IPS DF 6.9 (cell line): ENCODE data around the gene MYH7B.

Experiments used
- DNase-seq: peaks from one replicate; pipeline ENCODE4 v3.0.0-alpha.2; 2013; ENCODE audit warnings: low read depth, low spot score
- H3K27ac ChIP-seq: one replicate; pipeline ENCODE4 v1.5.1; 2013; ENCODE audit warnings: low read length, control low read depth
- H3K27me3 ChIP-seq: 2 replicates; pipeline ENCODE4 v1.6.1; 2013; ENCODE audit warnings: mild to moderate bottlenecking, low read length; ENCODE audit not compliant: control insufficient read depth, insufficient read depth
- H3K36me3 ChIP-seq: 2 replicates; pipeline ENCODE4 v1.6.1; 2013; ENCODE audit warnings: low read length; ENCODE audit not compliant: control insufficient read depth, insufficient read depth
- H3K4me1 ChIP-seq: 2 replicates; pipeline ENCODE4 v1.6.1; 2013; ENCODE audit warnings: low read length; ENCODE audit not compliant: control insufficient read depth, insufficient read depth
- H3K4me3 ChIP-seq: 2 replicates; pipeline ENCODE4 v1.5.1; 2013; ENCODE audit warnings: mild to moderate bottlenecking, low read length
- H3K9me3 ChIP-seq: 2 replicates; pipeline ENCODE4 v1.6.1; 2013; ENCODE audit warnings: low read length, inconsistent platforms; ENCODE audit not compliant: control insufficient read depth, insufficient read depth
- WGBS: extraction: QIAGEN DNeasy Blood & Tissue Kit; methylation state at CpG from one replicate; pipeline ENCODE4 v1.1.7; 2013; ENCODE audit warnings: mixed read lengths, missing lambda C conversion rate; ENCODE audit not compliant: insufficient read length, insufficient coverage; 5-methylcytosine and 5-hydroxymethylcytosine counted together

MYH7B gene

DNA sequence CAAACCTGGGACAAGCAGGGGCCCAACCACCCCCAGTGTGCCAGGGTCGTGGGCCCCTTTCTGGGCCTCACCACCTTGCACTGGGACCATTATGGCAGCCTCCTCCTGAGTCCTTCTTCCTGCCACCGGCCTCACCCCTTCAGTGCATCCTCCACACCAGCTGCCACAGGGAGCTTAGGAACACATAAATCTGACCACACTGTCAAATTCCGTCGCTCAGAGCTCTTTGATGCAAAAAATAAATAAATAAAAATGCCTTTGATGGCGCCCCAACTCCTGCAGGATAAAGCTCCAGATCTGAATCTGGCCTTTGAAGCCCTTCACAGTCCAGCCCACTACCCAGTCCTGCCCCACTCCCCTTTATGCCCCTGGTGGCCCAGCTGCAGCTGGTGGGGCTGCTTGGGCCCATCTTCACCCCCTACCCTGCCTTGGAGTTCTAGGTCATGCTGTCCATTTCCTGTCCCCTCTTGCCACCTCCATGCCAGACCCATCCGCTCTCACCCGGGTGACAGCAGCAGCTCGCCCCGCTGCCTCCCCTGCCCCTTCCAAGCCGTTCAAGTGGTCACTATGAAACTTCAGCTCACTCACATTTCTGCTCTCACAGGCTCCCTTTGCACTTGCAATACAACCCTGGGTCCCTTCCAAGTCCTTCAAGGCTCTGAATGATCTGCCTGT is 16.0 kb downstream of the MYH7B start:
- no CpG with 5 or more reads among the region's 10 CpGs for WGBS
- Histone ChIP-seq H3K9me3 (no peaks in the 10 kb centered on the region), H3K36me3 (no peaks in the 10 kb centered on the region), H3K27me3 (no peaks in the 10 kb centered on the region), H3K27ac (no peak overlapping the region), H3K4me3 (no peak overlapping the region), H3K4me1 (no peaks in the 10 kb centered on the region; the same call in 1 of the 2 replicates)
- no peak for DNase-seq

GRCh38 chr20:34974246-34974645 is 18.6 kb downstream of the MYH7B start:
- no peak overlapping the region for H3K4me3 ChIP-seq
- no peaks in the 10 kb centered on the region for H3K9me3 ChIP-seq
- no peak for DNase-seq
- whole genome bisulfite sequencing, result no CpG with 5 or more reads among the region's 4 CpGs
- H3K27me3 ChIP-seq, result no peaks in the 10 kb centered on the region
- H3K27ac ChIP-seq, result no peak overlapping the region
- H3K4me1 ChIP-seq, result peaks cover 3% of the 10 kb centered on the region; the same call in 1 of the 2 replicates
- H3K36me3 ChIP-seq, result no peaks in the 10 kb centered on the region

DNA sequence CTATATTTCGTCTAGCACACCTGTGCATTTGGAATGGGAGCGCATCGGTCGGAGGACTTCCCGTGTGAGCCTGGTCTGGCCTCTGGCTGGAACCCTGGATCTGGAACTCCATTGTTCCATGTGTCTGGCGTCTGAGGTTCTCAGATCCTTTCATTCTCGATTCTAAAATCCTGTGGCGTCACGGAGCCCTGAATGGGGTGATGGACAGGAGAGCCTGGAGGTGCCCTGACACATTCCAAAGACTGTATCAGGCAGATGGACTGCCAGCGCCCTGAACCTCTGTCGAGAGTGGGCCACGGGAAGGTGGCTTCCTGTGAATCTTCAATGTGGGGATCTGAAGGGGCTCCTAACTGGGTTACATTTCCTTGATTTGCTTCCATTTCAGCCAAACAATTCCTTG is 20.6 kb downstream of the MYH7B start:
- no peaks in the 10 kb centered on the region for H3K27me3 ChIP-seq
- no peak overlapping the region for H3K4me3 ChIP-seq
- no CpG with 5 or more reads among the region's 12 CpGs for WGBS
- peaks cover 7% of the 10 kb centered on the region; the same call in 1 of the 2 replicates for H3K4me1 ChIP-seq
- H3K36me3 ChIP-seq, result no peaks in the 10 kb centered on the region
- no peaks in the 10 kb centered on the region for H3K9me3 ChIP-seq
- no peak overlapping the region for H3K27ac ChIP-seq
- DNase-seq, result no peak

- no CpG with 5 or more reads among the region's 17 CpGs for WGBS
- no peaks in the 10 kb centered on the region for H3K9me3 ChIP-seq
- no peaks in the 10 kb centered on the region for H3K36me3 ChIP-seq
- H3K4me3 ChIP-seq, result no peak overlapping the region
- H3K27ac ChIP-seq, result no peak overlapping the region
- no peak for DNase-seq
- peaks cover 7% of the 10 kb centered on the region; the same call in 1 of the 2 replicates for H3K4me1 ChIP-seq
- H3K27me3 ChIP-seq, result no peaks in the 10 kb centered on the region
Measured at GRCh38 chr20:34977365-34978091, 21.9 kb downstream of the MYH7B start.

GRCh38 chr20:34978092-34978744 is 22.6 kb downstream of the MYH7B start:
- H3K9me3 ChIP-seq, result no peaks in the 10 kb centered on the region
- H3K4me3 ChIP-seq, result no peak overlapping the region
- DNase-seq, result no peak
- WGBS, result no CpG with 5 or more reads among the region's 10 CpGs
- H3K36me3 ChIP-seq, result no peaks in the 10 kb centered on the region
- H3K4me1 ChIP-seq, result peaks cover 7% of the 10 kb centered on the region; the same call in 1 of the 2 replicates
- no peak overlapping the region for H3K27ac ChIP-seq
- no peaks in the 10 kb centered on the region for H3K27me3 ChIP-seq

DNA sequence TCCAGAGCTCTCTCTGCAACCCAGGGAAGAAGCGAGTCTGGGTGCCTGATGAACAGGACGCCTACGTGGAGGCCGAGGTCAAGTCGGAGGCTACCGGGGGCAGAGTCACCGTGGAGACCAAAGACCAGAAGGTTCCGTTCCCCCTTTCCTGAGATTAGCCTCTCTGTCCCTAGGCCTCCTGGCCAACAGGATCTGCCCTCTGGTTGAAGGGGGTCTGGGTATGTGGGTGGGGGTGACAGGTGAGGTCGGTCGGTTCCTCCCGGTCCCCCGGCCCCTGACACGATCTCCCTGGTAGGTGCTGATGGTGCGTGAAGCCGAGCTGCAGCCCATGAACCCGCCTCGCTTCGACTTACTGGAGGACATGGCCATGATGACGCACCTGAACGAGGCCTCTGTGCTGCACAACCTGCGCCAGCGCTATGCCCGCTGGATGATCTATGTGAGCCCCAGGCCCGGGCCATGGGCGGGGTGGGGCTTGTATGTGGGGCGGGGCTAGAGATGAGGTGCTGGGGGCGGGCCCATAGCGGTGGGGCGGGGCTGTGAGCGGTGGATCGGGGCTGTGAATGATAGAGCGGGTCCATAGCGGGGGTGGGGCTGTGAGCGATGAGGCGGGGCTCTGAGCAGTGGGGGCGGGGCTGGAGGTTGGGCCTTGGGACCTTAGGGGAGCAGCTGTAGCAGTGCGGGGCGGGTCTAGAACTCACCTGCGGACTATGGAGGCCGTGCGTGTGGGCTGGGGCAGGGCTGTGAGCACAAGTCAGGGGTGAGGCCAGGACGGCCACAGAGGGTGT is 23.9 kb downstream of the MYH7B start:
- Histone ChIP-seq H3K9me3 (no peaks in the 10 kb centered on the region), H3K27me3 (no peaks in the 10 kb centered on the region), H3K36me3 (no peaks in the 10 kb centered on the region), H3K4me3 (no peak overlapping the region), H3K27ac (no peak overlapping the region), H3K4me1 (peaks cover 12% of the 10 kb centered on the region)
- WGBS, result no CpG with 5 or more reads among the region's 42 CpGs
- DNase-seq, result no peak

DNA sequence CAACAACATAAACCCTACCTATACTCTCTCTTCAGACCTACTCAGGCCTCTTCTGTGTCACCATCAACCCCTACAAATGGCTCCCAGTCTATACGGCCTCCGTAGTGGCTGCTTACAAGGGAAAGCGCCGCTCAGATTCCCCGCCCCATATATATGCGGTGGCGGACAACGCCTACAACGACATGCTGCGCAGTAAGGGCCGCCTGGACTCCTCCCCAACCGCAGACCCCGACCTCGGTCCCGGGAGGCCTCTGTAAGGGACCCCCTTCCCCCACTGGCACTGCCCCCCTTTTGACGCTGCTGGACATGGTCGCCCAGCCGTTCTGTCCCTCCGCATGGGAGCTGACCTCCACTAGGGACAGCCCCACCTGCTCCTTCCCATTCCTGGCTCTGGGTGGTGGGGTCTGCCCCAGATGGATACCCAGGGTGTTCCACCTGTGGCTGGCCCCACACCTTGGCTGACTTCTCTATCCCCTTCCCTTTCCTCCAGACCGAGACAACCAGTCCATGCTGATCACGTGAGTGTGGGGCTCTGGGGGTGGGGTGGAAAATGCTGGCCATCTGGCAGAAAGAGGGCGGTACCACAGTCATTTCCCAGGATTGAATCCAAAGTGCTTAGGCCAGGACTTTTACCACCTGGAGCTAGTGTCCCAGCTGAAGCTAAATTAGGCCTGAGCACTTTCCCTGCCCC is 25.0 kb downstream of the MYH7B start:
- Histone ChIP-seq H3K4me3 (no peak overlapping the region), H3K27ac (no peak overlapping the region), H3K9me3 (no peaks in the 10 kb centered on the region), H3K27me3 (no peaks in the 10 kb centered on the region), H3K36me3 (no peaks in the 10 kb centered on the region), H3K4me1 (peaks cover 15% of the 10 kb centered on the region)
- DNase-seq, result no peak
- whole genome bisulfite sequencing, result no CpG with 5 or more reads among the region's 22 CpGs

DNA sequence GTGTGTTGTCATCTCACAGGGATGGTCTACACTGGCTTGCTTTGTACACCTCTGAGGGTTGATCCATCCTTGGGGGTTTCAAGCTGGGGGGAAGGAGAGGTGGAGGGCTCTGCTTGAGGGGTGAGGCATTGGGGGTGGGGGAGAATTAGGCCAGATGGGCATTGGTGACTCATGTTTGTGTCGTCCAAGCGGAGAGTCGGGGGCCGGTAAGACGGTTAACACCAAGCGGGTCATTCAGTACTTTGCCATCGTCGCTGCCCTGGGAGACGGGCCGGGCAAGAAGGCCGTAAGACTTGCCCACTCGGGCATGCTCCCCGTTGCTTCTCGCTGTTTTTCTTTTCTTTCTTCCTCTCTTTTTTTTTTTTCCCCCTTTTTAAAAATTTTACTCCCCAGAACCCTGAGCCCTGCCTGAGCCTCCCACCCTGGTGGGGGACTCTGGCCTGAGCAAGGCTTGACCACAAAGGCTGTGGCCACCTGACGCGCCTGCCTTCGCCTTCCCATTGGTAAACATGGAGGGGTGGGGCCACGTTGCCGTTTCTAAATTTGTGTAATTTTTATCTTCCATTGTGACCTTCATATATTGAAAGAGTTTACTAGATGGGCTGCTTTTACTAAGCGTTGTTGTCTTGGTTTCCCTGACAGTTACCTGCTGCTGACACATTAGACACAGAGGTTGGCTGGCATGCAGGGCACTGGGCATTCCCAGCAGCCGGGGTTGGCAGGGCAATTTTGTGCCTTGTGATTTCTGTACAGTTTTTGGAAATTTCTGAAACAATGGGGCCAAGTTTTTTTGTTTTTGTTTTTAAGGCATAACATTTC is 26.8 kb downstream of the MYH7B start:
- H3K27me3 ChIP-seq, result no peaks in the 10 kb centered on the region
- no peak overlapping the region for H3K4me3 ChIP-seq
- H3K9me3 ChIP-seq, result no peaks in the 10 kb centered on the region
- no peak overlapping the region for H3K27ac ChIP-seq
- DNase-seq, result no peak
- peaks cover 15% of the 10 kb centered on the region for H3K4me1 ChIP-seq
- H3K36me3 ChIP-seq, result no peaks in the 10 kb centered on the region
- no CpG with 5 or more reads among the region's 21 CpGs for WGBS

DNA sequence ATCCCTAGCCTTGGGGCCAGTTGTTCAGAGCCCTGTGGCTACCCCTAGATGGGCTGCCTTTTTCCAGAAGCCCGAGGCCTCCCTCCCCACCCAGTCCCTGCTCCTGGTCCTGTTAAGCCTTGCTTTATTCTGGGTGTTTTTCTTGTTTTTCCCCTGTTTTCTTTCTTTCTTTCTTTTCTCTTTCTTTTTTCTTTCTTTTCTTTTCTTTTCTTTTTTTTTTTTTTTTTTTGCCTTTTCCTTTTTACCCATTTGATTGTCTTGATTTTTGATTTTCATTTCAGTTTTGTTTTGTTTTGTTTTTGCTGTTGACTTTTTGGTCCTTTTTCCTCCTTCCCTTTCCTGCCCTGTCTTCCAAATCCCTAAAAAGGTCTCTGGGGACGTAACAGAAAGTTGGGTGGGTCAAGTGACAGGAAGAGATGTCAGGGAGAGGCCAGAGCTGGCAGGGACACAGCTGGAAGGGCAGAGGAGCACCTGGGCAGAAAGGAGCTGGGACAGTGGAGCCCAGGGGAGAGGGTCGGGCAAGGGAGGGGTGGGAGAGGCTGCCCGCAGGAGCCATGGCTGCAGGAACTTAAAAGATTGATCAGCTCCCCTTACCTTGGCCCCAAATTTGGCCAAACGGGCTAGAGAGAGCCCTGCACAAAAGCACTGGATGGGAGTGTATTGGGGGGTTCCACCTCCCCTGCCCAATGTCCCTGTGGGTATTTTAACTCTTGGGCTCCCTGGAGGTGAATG is 27.6 kb downstream of the MYH7B start:
- no CpG with 5 or more reads among the region's 5 CpGs for WGBS
- H3K4me3 ChIP-seq, result no peak overlapping the region
- no peak for DNase-seq

More for the DNA sequence above, 27.6 kb downstream of the MYH7B start:
- no peaks in the 10 kb centered on the region for H3K9me3 ChIP-seq
- peaks cover 13% of the 10 kb centered on the region for H3K4me1 ChIP-seq
- no peaks in the 10 kb centered on the region for H3K27me3 ChIP-seq
- H3K36me3 ChIP-seq, result no peaks in the 10 kb centered on the region
- H3K27ac ChIP-seq, result no peak overlapping the region
